Stimulated activated CD4-positive, alpha-beta T cell treated with anti-CD3 and anti-CD28 coated beads, Interleukin-15, amount 100 ng/mL, for 24 hours (primary cell): ENCODE measurements around the gene USP51.
"Not testable (repeated sequence)": the region's sequence is repeated elsewhere in the genome, so short reads cannot be mapped to it uniquely, and the experiment has no call there.

Experiments
- DNase-seq: peaks from one replicate; pipeline ENCODE4 v3.0.0-alpha.2; 2020

Gene USP51

GRCh38 chrX:55489314-55490009, at the start of gene USP51:
TSS of gene USP51 (minus strand) at chrX:55489848. CDS start at chrX:55488939, 909 bp downstream.
- peak; percentile 11 for DNase-seq

GRCh38 chrX:55524487-55524886, 34.8 kb upstream of the USP51 start:
- DNase-seq = no peak

GRCh38 chrX:55523356-55523755, 33.7 kb upstream of the USP51 start:
- no peak for DNase-seq

GRCh38 chrX:55522596-55523276, 33.1 kb upstream of the USP51 start:
- no peak for DNase-seq

- no peak for DNase-seq
These were observed 32.0 kb upstream of the USP51 start for GRCh38 chrX:55521687-55522086.

- not testable (repeated sequence) for DNase-seq
These were observed 27.3 kb upstream of the USP51 start for GRCh38 chrX:55516794-55517481.

- not testable (repeated sequence) for DNase-seq
These were observed 23.5 kb upstream of the USP51 start for GRCh38 chrX:55513045-55513737.

GRCh38 chrX:55508410-55509152, 18.9 kb upstream of the USP51 start:
- DNase-seq = not testable (repeated sequence)

- DNase-seq = not testable (repeated sequence)
These were observed 18.1 kb upstream of the USP51 start for GRCh38 chrX:55507699-55508098.

GRCh38 chrX:55507010-55507409, 17.4 kb upstream of the USP51 start:
- DNase-seq = not testable (repeated sequence)

- no peak for DNase-seq
These were observed 1.3 kb upstream of the USP51 start for GRCh38 chrX:55490974-55491373.

GRCh38 chrX:55490121-55490520, 473 bp upstream of the USP51 start:
- DNase-seq = no peak

- peak; percentile 64 for DNase-seq
These were observed 895 bp downstream of the USP51 start for GRCh38 chrX:55488593-55489313.

- DNase-seq = no peak
These were observed 1.5 kb downstream of the USP51 start for GRCh38 chrX:55488006-55488592.

- no peak for DNase-seq
These were observed 2.5 kb downstream of the USP51 start for GRCh38 chrX:55487143-55487542.

GRCh38 chrX:55486736-55487135, 2.9 kb downstream of the USP51 start:
- DNase-seq = no peak

- no peak for DNase-seq
These were observed 4.7 kb downstream of the USP51 start for GRCh38 chrX:55484948-55485347.

GRCh38 chrX:55480390-55481062, 9.1 kb downstream of the USP51 start:
- no peak for DNase-seq

- not testable (repeated sequence) for DNase-seq
These were observed 9.7 kb downstream of the USP51 start for GRCh38 chrX:55479956-55480355.

GRCh38 chrX:55465791-55466190, 23.9 kb downstream of the USP51 start:
- not testable (repeated sequence) for DNase-seq

- DNase-seq = not testable (repeated sequence)
These were observed 24.5 kb downstream of the USP51 start for GRCh38 chrX:55465108-55465507.
